CD4-positive, alpha-beta T cell treated with Interleukin-12 subunit alpha and Interleukin-12 subunit beta, for 1 hour (primary cell): ENCODE data around the gene RPAP2.
"Not testable (repeated sequence)": the region's sequence is repeated elsewhere in the genome, so short reads cannot be mapped to it uniquely, and the experiment has no call there.

Experiments
- DNase-seq: peaks from one replicate; pipeline ENCODE4 v3.0.0-alpha.2; 2020

Gene RPAP2

GRCh38 chr1:92377991-92378390 lies 79.1 kb downstream of the RPAP2 start:
- DNase-seq = not testable (repeated sequence)

GRCh38 chr1:92380867-92381266 lies 82.0 kb downstream of the RPAP2 start:
- DNase-seq = no peak

GRCh38 chr1:92393966-92394365 lies 95.1 kb downstream of the RPAP2 start:
- not testable (repeated sequence) for DNase-seq

- no peak for DNase-seq
Observed at GRCh38 chr1:92398519-92398918, 99.7 kb downstream of the RPAP2 start.

GRCh38 chr1:92399076-92399475 lies 100.2 kb downstream of the RPAP2 start:
- no peak for DNase-seq

- DNase-seq = no peak
Observed at GRCh38 chr1:92404661-92405060, 105.8 kb downstream of the RPAP2 start.

GRCh38 chr1:92408825-92409224 lies 110.0 kb downstream of the RPAP2 start:
- DNase-seq = no peak

GRCh38 chr1:92409946-92410549 lies 111.2 kb downstream of the RPAP2 start:
- DNase-seq = no peak

- DNase-seq = peak; percentile 47
Observed at GRCh38 chr1:92410706-92411105, 111.8 kb downstream of the RPAP2 start.

- DNase-seq = no peak
Observed at GRCh38 chr1:92411511-92411910, 112.7 kb downstream of the RPAP2 start.

GRCh38 chr1:92419642-92420041 lies 120.8 kb downstream of the RPAP2 start:
- DNase-seq = no peak

- no peak for DNase-seq
Observed at GRCh38 chr1:92424381-92424780, 125.5 kb downstream of the RPAP2 start.

- DNase-seq = no peak
Observed at GRCh38 chr1:92425617-92426016, 126.8 kb downstream of the RPAP2 start.

- DNase-seq = no peak
Observed at GRCh38 chr1:92430030-92430429, 131.2 kb downstream of the RPAP2 start.

- not testable (repeated sequence) for DNase-seq
Observed at GRCh38 chr1:92434572-92434971, 135.7 kb downstream of the RPAP2 start.

- no peak for DNase-seq
Observed at GRCh38 chr1:92439291-92439690, 140.4 kb downstream of the RPAP2 start.

GRCh38 chr1:92441316-92441696 lies 142.4 kb downstream of the RPAP2 start:
- no peak for DNase-seq

- no peak for DNase-seq
Observed at GRCh38 chr1:92441697-92442342, 143.0 kb downstream of the RPAP2 start.

- no peak for DNase-seq
Observed at GRCh38 chr1:92442351-92442750, 143.5 kb downstream of the RPAP2 start.

- DNase-seq = no peak
Observed at GRCh38 chr1:92443893-92444292, 145.0 kb downstream of the RPAP2 start.

- DNase-seq = no peak
Observed at GRCh38 chr1:92444351-92444750, 145.5 kb downstream of the RPAP2 start.

GRCh38 chr1:92445865-92446264 lies 147.0 kb downstream of the RPAP2 start:
- no peak for DNase-seq

GRCh38 chr1:92446546-92446945 lies 147.7 kb downstream of the RPAP2 start:
- DNase-seq = no peak

- no peak for DNase-seq
Observed at GRCh38 chr1:92447033-92447681, 148.3 kb downstream of the RPAP2 start.
